Pancreas (tissue), 10 donors: ENCODE measurements around the gene RAI1. TPM values are rescaled to one million over a fixed set of nuclear protein-coding genes. Genes with fewer than 3 reads are reported as not detected.

Source experiments
- ATAC-seq, 4 donors: fragments of 200-7000 bp; cut with Tn5 transposase; one replicate each; pipeline versions ENCODE4 v1.8.0 to v1.9.1; 2020; ENCODE audit warnings: mild to moderate bottlenecking in 4 of 4, moderate library complexity in 4 of 4
- DNase-seq, 6 donors: peaks; one replicate each; pipeline ENCODE4 v3.0.0-alpha.2; 2020
- FAIRE-seq: peaks from 2 replicates; lab custom pipeline; 2012; peaks lifted over from hg19 to GRCh38; lab: Jason Lieb, UNC
- H3K27ac ChIP-seq, 4 donors: fragments of 200-600 bp; sonication (generic); 1 replicate in 3 of 4; 2 replicates in 1 of 4; pipeline versions ENCODE4 v1.5.0 to v1.8.0; 2020
- H3K27me3 ChIP-seq, 4 donors: fragments of 200-600 bp; one replicate each; pipeline ENCODE4 v1.8.0; 2021
- H3K36me3 ChIP-seq, 3 donors: fragments of 200-600 bp; sonication (generic) in 1 of 3; one replicate each; pipeline versions ENCODE4 v1.5.0 to v1.8.0; 2020 to 2021
- H3K4me1 ChIP-seq, 3 donors: fragments of 200-600 bp; one replicate each; pipeline ENCODE4 v1.8.0; 2021
- H3K4me3 ChIP-seq, 4 donors: fragments of 200-600 bp; sonication (generic) in 2 of 4; one replicate each; pipeline versions ENCODE4 v1.5.0 to v1.8.0; 2020 to 2021
- H3K9me3 ChIP-seq, 4 donors: fragments of 200-600 bp; one replicate each; pipeline ENCODE4 v1.8.0; 2021
- WGBS, 2 donors: extraction: QIAGEN DNeasy Blood & Tissue Kit; methylation state at CpG; one replicate each; pipeline ENCODE4 v1.1.7; 2013; 5-methylcytosine and 5-hydroxymethylcytosine counted together
- intact Hi-C, 3 donors: fragments of 100-400 bp; cut with DNase I; formaldehyde crosslinking; loops; one replicate each; pipeline versions ENCODE4 v1.11.1 to v1.14.2; 2022
- polyA plus RNA-seq, 2 donors: library from polyadenylated mRNA; stranded (reverse); fragments of 200-250 nt; gene quantifications; one replicate each; pipeline ENCODE4 v1.2.3, GENCODE V29; 2013
- total RNA-seq, 6 donors: library from RNA; stranded (reverse); fragmentation: NEBNext Ultra II Directional in 4 of 6; extraction: Animal tissue kit (Norgen Biotek cat#: 25700) in 4 of 6; gene quantifications; one replicate each; pipeline versions ENCODE4 v1.2.1 to v1.2.4, GENCODE V29; 2021 to 2023
- TF ChIP-seq, protein P1 (sequence below), 4 donors: fragments of 200-600 bp; sonication (generic) in 3 of 4; IDR thresholded peaks; one replicate each; pipeline versions ENCODE4 v1.5.0 to v1.8.0; 2021; ENCODE audit warnings: antibody characterized with exemption in 4 of 4
- donor health status: healthy with polysubstance abuse.
- donor health status: DM: no; HTN: no; CAD: no; lungs with moderate emphysema.
- donor health status: DM: no; HTN: no; CAD: no.
- donor health status: control.
- donor health status: control.
- donor health status: Bipolar disorder and iron deficiency.
- donor health status: DM: yes; HTN: yes; CAD: no.
- donor health status: DM: no; HTN: no; CAD: no.
- donor health status: DM: no; HTN: no; CAD: no.
- donor health status: DM: yes; HTN: yes; CAD: no.

The RAI1 gene
- total and polyA plus RNA-seq, 8 donors, result 12.1 to 23.9 (median 16.7) TPM

DNA sequence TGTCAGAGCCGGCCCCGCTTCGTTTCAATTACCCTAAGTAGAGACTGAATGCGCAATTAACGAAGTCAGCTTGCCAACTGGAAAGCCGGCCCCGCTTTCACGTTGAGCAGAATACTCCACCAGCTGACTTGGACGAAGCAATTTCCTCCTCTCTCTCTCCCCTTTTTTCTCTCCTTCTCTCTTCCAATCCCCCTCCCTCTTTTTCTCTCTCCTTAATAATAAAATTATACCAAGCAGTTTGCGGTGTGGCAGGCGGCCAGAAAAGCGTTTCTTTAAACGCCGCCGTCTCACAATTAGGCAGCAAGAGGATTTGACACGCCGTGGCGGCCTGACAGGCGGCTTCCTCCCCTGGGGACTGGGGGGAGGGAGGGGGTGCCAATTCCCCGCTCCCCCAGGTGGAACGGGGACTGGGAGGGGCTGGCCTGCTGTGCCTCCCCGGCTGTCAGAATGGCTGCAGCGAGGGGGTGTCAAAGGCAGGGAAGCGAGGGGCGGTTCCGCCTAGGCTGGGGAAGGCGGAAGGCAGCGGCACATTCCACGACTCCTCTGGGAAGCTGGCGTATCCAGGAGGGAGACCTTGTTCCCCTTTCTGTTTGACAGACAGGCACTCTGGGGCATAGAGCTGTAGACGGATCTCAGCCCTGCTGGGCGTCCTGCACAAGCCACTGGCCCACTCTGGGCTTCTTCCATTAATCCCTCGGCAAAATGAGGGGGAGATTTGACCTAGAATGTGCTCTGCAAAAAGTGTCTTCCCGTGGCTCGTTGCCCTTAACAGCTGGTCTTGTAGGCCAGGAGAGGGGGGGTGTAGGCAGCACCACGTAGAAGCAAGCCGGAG lies 102.8 kb downstream of the RAI1 start:
- no peaks in the 10 kb centered on the region for H3K36me3 ChIP-seq
- no peaks in the 10 kb centered on the region for H3K9me3 ChIP-seq
- peak overlapping the region; percentile 48 to 70 (median 61) for H3K27ac ChIP-seq
- TF ChIP-seq, protein P1, sequence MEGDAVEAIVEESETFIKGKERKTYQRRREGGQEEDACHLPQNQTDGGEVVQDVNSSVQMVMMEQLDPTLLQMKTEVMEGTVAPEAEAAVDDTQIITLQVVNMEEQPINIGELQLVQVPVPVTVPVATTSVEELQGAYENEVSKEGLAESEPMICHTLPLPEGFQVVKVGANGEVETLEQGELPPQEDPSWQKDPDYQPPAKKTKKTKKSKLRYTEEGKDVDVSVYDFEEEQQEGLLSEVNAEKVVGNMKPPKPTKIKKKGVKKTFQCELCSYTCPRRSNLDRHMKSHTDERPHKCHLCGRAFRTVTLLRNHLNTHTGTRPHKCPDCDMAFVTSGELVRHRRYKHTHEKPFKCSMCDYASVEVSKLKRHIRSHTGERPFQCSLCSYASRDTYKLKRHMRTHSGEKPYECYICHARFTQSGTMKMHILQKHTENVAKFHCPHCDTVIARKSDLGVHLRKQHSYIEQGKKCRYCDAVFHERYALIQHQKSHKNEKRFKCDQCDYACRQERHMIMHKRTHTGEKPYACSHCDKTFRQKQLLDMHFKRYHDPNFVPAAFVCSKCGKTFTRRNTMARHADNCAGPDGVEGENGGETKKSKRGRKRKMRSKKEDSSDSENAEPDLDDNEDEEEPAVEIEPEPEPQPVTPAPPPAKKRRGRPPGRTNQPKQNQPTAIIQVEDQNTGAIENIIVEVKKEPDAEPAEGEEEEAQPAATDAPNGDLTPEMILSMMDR (IDR thresholded peaks at IDR 0.05), result no peak
- ATAC-seq, result peak in 3 of 4 donors; percentile 2 to 11 (median 9)
- peak overlapping the region in 3 of 4 donors; percentile 27 to 51 (median 46) for H3K4me3 ChIP-seq
- peak in 4 of 6 donors; percentile 46 to 77 (median 50) for DNase-seq
- intact Hi-C loops, result no loop called here
- WGBS, 2 donors, result 26 to 35% methylated on average over 37 of the region's 37 CpGs
- H3K27me3 ChIP-seq, result no peaks in the 10 kb centered on the region
- no peak for FAIRE-seq
- H3K4me1 ChIP-seq, result peaks cover 17 to 34% (median 34%) of the 10 kb centered on the region in 3 donors

GRCh38 chr17:17784657-17785267 lies 103.5 kb downstream of the RAI1 start:
- no peak for FAIRE-seq
- intact Hi-C loops, result no loop called here
- TF ChIP-seq, protein P1 (IDR thresholded peaks at IDR 0.05), result no peak
- no peaks in the 10 kb centered on the region for H3K36me3 ChIP-seq
- H3K4me3 ChIP-seq, result no peak overlapping the region
- peaks cover 17 to 34% (median 34%) of the 10 kb centered on the region in 3 donors for H3K4me1 ChIP-seq
- no peaks in the 10 kb centered on the region for H3K9me3 ChIP-seq
- no peaks in the 10 kb centered on the region for H3K27me3 ChIP-seq
- 56 to 60% methylated on average over 7 of the region's 7 CpGs for WGBS, 2 donors
- no peak for ATAC-seq
- peak overlapping the region in 3 of 4 donors; percentile 26 to 66 (median 56) for H3K27ac ChIP-seq
- DNase-seq, result peak in 2 of 6 donors; percentile 36 to 62

- Histone ChIP-seq H3K36me3 (no peaks in the 10 kb centered on the region), H3K9me3 (no peaks in the 10 kb centered on the region), H3K27ac (peak overlapping the region; percentile 26 to 52 (median 39)), H3K4me1 (peaks cover 17 to 34% (median 34%) of the 10 kb centered on the region in 3 donors), H3K4me3 (no peak overlapping the region), H3K27me3 (no peaks in the 10 kb centered on the region)
- intact Hi-C loops, result no loop called here
- ATAC-seq (peak; percentile 2 to 34 (median 7)), DNase-seq (peak in 5 of 6 donors; percentile 45 to 74 (median 56)), FAIRE-seq (no peak)
- WGBS, 2 donors, result 25 to 35% methylated on average over 10 to 11 of the region's 11 CpGs
- TF ChIP-seq, protein P1 (IDR thresholded peaks at IDR 0.05), result no peak
Observed at GRCh38 chr17:17785407-17785806, 104.1 kb downstream of the RAI1 start.

- no peak for DNase-seq
- Histone ChIP-seq H3K4me1 (peaks cover 17 to 34% (median 32%) of the 10 kb centered on the region in 3 donors), H3K27ac (peak overlapping the region in 2 of 4 donors; percentile 39 to 52), H3K36me3 (no peaks in the 10 kb centered on the region), H3K9me3 (no peaks in the 10 kb centered on the region), H3K4me3 (no peak overlapping the region), H3K27me3 (no peaks in the 10 kb centered on the region)
- no peak for FAIRE-seq
- WGBS, 2 donors, result 80 to 81% methylated on average over 2 of the region's 2 CpGs
- no peak for ATAC-seq
- intact Hi-C loops, result no loop called here
- TF ChIP-seq, protein P1 (IDR thresholded peaks at IDR 0.05), result no peak
Observed at GRCh38 chr17:17786998-17787397, 105.7 kb downstream of the RAI1 start.
